Activated CD8-positive, alpha-beta T cell treated with anti-CD3 and anti-CD28 coated beads for 36 hours (primary cell): Measurements from ENCODE around the gene MYORG. TPM values are rescaled to one million over a fixed set of nuclear protein-coding genes. Genes with fewer than 3 reads are reported as not detected.
A peak's percentile ranks its signal among the peaks of the same experiment; 100 is the strongest.

Experiments used
- ATAC-seq: fragments of 200-7000 bp; cut with Tn5 transposase; one replicate; pipeline ENCODE4 v1.10.0; 2021; ENCODE audit warnings: mild to moderate bottlenecking, moderate library complexity
- CTCF ChIA-PET: fragments of 350-600 bp; sonication (Branson Sonifier 250); formaldehyde crosslinking; loops from one replicate; lab custom pipeline; 2021; ENCODE audit warnings: antibody characterized with exemption; lab: Charles Lee
- POLR2A ChIA-PET: fragments of 350-600 bp; sonication (Branson Sonifier 250); formaldehyde crosslinking; loops from one replicate; lab custom pipeline; 2021; ENCODE audit warnings: antibody characterized with exemption; lab: Charles Lee
- DNase-seq: peaks from one replicate; pipeline ENCODE4 v3.0.0-alpha.2; 2020
- H3K27ac Mint-ChIP-seq: one replicate; pipeline ENCODE4 v1.8.0; 2021; ENCODE audit warnings: mild to moderate bottlenecking, mixed read lengths
- H3K27me3 Mint-ChIP-seq: one replicate; pipeline ENCODE4 v1.8.0; 2021; ENCODE audit warnings: mixed read lengths
- H3K36me3 Mint-ChIP-seq: one replicate; pipeline ENCODE4 v1.8.0; 2021; ENCODE audit warnings: low read depth, mixed read lengths
- H3K4me1 Mint-ChIP-seq: one replicate; pipeline ENCODE4 v1.8.0; 2021; ENCODE audit warnings: low read depth, mixed read lengths
- H3K4me3 Mint-ChIP-seq: one replicate; pipeline ENCODE4 v1.8.0; 2021; ENCODE audit warnings: mild to moderate bottlenecking, moderate library complexity, mixed read lengths
- H3K9me3 Mint-ChIP-seq: one replicate; pipeline ENCODE4 v1.8.0; 2021; ENCODE audit warnings: mixed read lengths
- intact Hi-C: fragments of 100-400 bp; cut with micrococcal nuclease; formaldehyde crosslinking; loops from one replicate; pipeline ENCODE4 v1.10.0; 2022
- total RNA-seq, 2 experiments: library from RNA; stranded (reverse); gene quantifications; one replicate each; pipeline ENCODE4 v1.2.3, GENCODE V29; 2021
- TF ChIP-seq, protein P1 (sequence below): fragments of 200-600 bp; IDR thresholded peaks from one replicate; pipeline ENCODE4 v1.8.0; 2022; ENCODE audit warnings: antibody characterized with exemption, mild to moderate bottlenecking

The MYORG gene
- total RNA-seq, 2 experiments from 2014 or later: 4.1 to 5.5 TPM

GRCh38 chr9:34381323-34381722, 4.6 kb upstream of the MYORG start:
- H3K4me3 Mint-ChIP-seq: peak overlapping the region; percentile 77
- H3K27ac Mint-ChIP-seq: no peak overlapping the region
- H3K36me3 Mint-ChIP-seq: no peaks in the 10 kb centered on the region
- TF ChIP-seq, protein P1, sequence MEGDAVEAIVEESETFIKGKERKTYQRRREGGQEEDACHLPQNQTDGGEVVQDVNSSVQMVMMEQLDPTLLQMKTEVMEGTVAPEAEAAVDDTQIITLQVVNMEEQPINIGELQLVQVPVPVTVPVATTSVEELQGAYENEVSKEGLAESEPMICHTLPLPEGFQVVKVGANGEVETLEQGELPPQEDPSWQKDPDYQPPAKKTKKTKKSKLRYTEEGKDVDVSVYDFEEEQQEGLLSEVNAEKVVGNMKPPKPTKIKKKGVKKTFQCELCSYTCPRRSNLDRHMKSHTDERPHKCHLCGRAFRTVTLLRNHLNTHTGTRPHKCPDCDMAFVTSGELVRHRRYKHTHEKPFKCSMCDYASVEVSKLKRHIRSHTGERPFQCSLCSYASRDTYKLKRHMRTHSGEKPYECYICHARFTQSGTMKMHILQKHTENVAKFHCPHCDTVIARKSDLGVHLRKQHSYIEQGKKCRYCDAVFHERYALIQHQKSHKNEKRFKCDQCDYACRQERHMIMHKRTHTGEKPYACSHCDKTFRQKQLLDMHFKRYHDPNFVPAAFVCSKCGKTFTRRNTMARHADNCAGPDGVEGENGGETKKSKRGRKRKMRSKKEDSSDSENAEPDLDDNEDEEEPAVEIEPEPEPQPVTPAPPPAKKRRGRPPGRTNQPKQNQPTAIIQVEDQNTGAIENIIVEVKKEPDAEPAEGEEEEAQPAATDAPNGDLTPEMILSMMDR: no peak
- POLR2A ChIA-PET: no interaction called here
- DNase-seq: peak; percentile 42
- peaks cover 18% of the 10 kb centered on the region for H3K4me1 Mint-ChIP-seq
- no peaks in the 10 kb centered on the region for H3K27me3 Mint-ChIP-seq
- ATAC-seq: no peak
- CTCF ChIA-PET: interaction anchor here (1.4 to 9.4 kb wide), 3 partner anchors 11 to 48 kb away, joined by 4 to 117 read pairs (median 9); no protein-coding TSS in a partner anchor
- H3K9me3 Mint-ChIP-seq: no peaks in the 10 kb centered on the region
- intact Hi-C loops: no loop called here

GRCh38 chr9:34380511-34381315, 4.0 kb upstream of the MYORG start:
- Mint-ChIP-seq H3K27ac (peak overlapping the region; percentile 20), H3K27me3 (no peaks in the 10 kb centered on the region), H3K4me1 (peaks cover 24% of the 10 kb centered on the region), H3K36me3 (no peaks in the 10 kb centered on the region), H3K9me3 (no peaks in the 10 kb centered on the region), H3K4me3 (peak overlapping the region; percentile 77)
- DNase-seq (peak; percentile 82), ATAC-seq (peak; percentile 55)
- CTCF ChIA-PET: interaction anchor here (0.6 to 9.4 kb wide), 7 partner anchors 12 to 259 kb away, joined by 3 to 117 read pairs (median 7); no protein-coding TSS in a partner anchor
- POLR2A ChIA-PET: interaction anchor here (1.9 kb wide), 1 partner anchor 49 kb away, joined by 14 read pairs; no protein-coding TSS in a partner anchor
- TF ChIP-seq, protein P1: no peak
- intact Hi-C loops: no loop called here

DNA sequence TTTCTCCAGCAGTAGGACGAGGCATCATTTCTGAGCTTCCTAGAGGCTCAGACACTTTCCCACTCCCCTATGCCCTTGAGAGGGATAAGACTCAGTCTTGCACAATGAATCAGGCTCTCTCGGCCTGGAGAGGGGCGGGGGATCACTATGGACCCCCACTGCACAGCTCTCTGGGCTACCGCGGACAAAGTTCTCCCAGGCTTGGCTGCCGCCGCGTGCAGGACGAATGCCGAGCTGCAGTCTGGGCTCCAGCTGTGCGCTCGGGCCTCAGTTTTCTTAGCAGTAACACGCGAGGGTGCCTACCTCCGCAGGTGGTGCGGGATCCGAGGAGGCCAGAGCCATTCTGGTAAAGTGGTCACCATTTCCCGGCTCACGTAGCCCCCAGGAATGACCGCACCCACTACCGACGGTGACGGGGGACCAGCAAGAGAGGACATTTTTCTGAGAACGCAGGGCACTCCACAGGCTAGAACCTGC, 3.4 kb upstream of the MYORG start:
- no peak for ATAC-seq
- Mint-ChIP-seq H3K36me3 (no peaks in the 10 kb centered on the region), H3K27me3 (no peaks in the 10 kb centered on the region), H3K4me3 (peak overlapping the region; percentile 77), H3K4me1 (peaks cover 30% of the 10 kb centered on the region), H3K27ac (peak overlapping the region; percentile 20), H3K9me3 (no peaks in the 10 kb centered on the region)
- intact Hi-C loops: no loop called here
- CTCF ChIA-PET: interaction anchor here (1.4 to 9.4 kb wide), 7 partner anchors 8 to 260 kb away, joined by 4 to 117 read pairs (median 9); no protein-coding TSS in a partner anchor
- TF ChIP-seq, protein P1: no peak
- POLR2A ChIA-PET: interaction anchor here (1.9 kb wide), 1 partner anchor 49 kb away, joined by 14 read pairs; no protein-coding TSS in a partner anchor
- peak; percentile 23 for DNase-seq

GRCh38 chr9:34379334-34380033, 2.8 kb upstream of the MYORG start:
- Mint-ChIP-seq H3K27me3 (no peaks in the 10 kb centered on the region), H3K4me3 (peak overlapping the region; percentile 77), H3K36me3 (no peaks in the 10 kb centered on the region), H3K27ac (peak overlapping the region; percentile 72), H3K4me1 (peaks cover 30% of the 10 kb centered on the region), H3K9me3 (no peaks in the 10 kb centered on the region)
- intact Hi-C loops: loop anchor here (1.0 to 10.0 kb wide), 3 partner anchors 51 to 335 kb away; partner anchors contain the start of gene UBAP2
- POLR2A ChIA-PET: interaction anchor here (0.6 to 1.9 kb wide), 4 partner anchors 15 to 91 kb away, joined by 3 to 14 read pairs (median 4); no protein-coding TSS in a partner anchor
- CTCF ChIA-PET: interaction anchor here (0.7 to 9.4 kb wide), 15 partner anchors 9 to 565 kb away, joined by 3 to 117 read pairs (median 6); no protein-coding TSS in a partner anchor
- peak; percentile 96 for DNase-seq
- ATAC-seq: peak; percentile 57
- TF ChIP-seq, protein P1: peak; percentile 95
